PC-3 (cell line): ENCODE measurements around the gene AZIN2. TPM values are rescaled to one million over a fixed set of nuclear protein-coding genes. Genes with fewer than 3 reads are reported as not detected.

Experiments used
- ATAC-seq: fragments of 200-7000 bp; cut with Tn5 transposase; 2 replicates; pipeline ENCODE4 v1.9.1; 2020; ENCODE audit warnings: mild to moderate bottlenecking, moderate library complexity
- BruUV-seq: library from RNA; stranded (reverse); fragments of 400-500 nt; replicated peaks from 2 replicates; lab custom pipeline; 2021; lab: Mats Ljungman, UMichigan
- CTCF ChIA-PET: fragments of 300-600 bp; sonication (Branson Sonifier 250); formaldehyde crosslinking; loops from one replicate; lab custom pipeline; 2022; ENCODE audit warnings: antibody characterized with exemption; lab: Charles Lee
- POLR2A ChIA-PET: fragments of 300-600 bp; sonication (Branson Sonifier 250); formaldehyde crosslinking; loops from one replicate; lab custom pipeline; 2022; ENCODE audit warnings: antibody characterized with exemption; ENCODE audit not compliant: unreplicated experiment; lab: Charles Lee
- DNase-seq: peaks from one replicate; pipeline ENCODE4 v3.0.0-alpha.2; 2015
- H2AFZ ChIP-seq: fragments of 300-600 bp; sonication (generic); 2 replicates; pipeline ENCODE4 v1.6.0; 2016; ENCODE audit warnings: antibody characterized with exemption, low read length
- H3F3A ChIP-seq: fragments of 300-600 bp; sonication (generic); one replicate; pipeline ENCODE4 v1.6.0; 2017; ENCODE audit warnings: antibody characterized with exemption, low read length, control low read depth, mild to moderate bottlenecking; ENCODE audit not compliant: unreplicated experiment
- H3K27ac ChIP-seq: fragments of 300-600 bp; sonication (generic); 2 replicates; pipeline ENCODE4 v1.5.1; 2016; ENCODE audit warnings: mild to moderate bottlenecking, low read length
- H3K27me3 ChIP-seq: fragments of 300-600 bp; sonication (generic); 2 replicates; pipeline ENCODE4 v1.6.1; 2016; ENCODE audit warnings: low read length, mixed read lengths
- H3K36me3 ChIP-seq: fragments of 300-600 bp; sonication (generic); 2 replicates; pipeline ENCODE4 v1.6.1; 2016; ENCODE audit warnings: low read depth, mixed run types, low read length, mixed read lengths
- H3K4me1 ChIP-seq: fragments of 300-600 bp; sonication (generic); 2 replicates; pipeline ENCODE4 v1.5.1; 2016; ENCODE audit warnings: low read length; ENCODE audit not compliant: insufficient read depth
- H3K4me2 ChIP-seq: fragments of 300-600 bp; sonication (generic); 2 replicates; pipeline ENCODE4 v1.6.0; 2016; ENCODE audit warnings: low read length
- H3K4me3 ChIP-seq: fragments of 300-600 bp; sonication (generic); 2 replicates; pipeline ENCODE4 v1.5.1; 2016; ENCODE audit warnings: mild to moderate bottlenecking, low read length, mixed read lengths
- H3K79me2 ChIP-seq: fragments of 300-600 bp; sonication (generic); 2 replicates; pipeline ENCODE4 v1.6.1; 2017; ENCODE audit warnings: low read length, mixed read lengths
- H3K9ac ChIP-seq: fragments of 300-600 bp; sonication (generic); 2 replicates; pipeline ENCODE4 v1.6.0; 2016; ENCODE audit warnings: mild to moderate bottlenecking, low read length
- H3K9me2 ChIP-seq: fragments of 300-600 bp; sonication (generic); replicated peaks from 2 replicates; pipeline ENCODE4 v1.6.1; 2016; ENCODE audit warnings: mixed run types, low read length, mixed read lengths
- H3K9me3 ChIP-seq: fragments of 300-600 bp; sonication (generic); 2 replicates; pipeline ENCODE4 v1.6.1; 2016; ENCODE audit warnings: low read length, mixed read lengths
- H4K20me1 ChIP-seq: fragments of 300-600 bp; sonication (generic); 2 replicates; pipeline ENCODE4 v1.6.1; 2016; ENCODE audit warnings: low read length, mixed read lengths
- EZH2 ChIP-seq: fragments of 300-600 bp; sonication (generic); IDR thresholded peaks from one replicate; pipeline ENCODE4 v1.6.1; 2017; ENCODE audit warnings: antibody characterized with exemption, mild to moderate bottlenecking, low read length; ENCODE audit not compliant: unreplicated experiment
- EZH2phosphoT487 ChIP-seq: fragments of 300-600 bp; sonication (generic); IDR thresholded peaks from 2 replicates; pipeline ENCODE4 v1.6.1; 2018; ENCODE audit warnings: mild to moderate bottlenecking, antibody characterized with exemption, low read length, borderline replicate concordance
- intact Hi-C: fragments of 100-400 bp; cut with micrococcal nuclease; formaldehyde crosslinking; loops from 2 replicates; pipeline ENCODE4 v1.9.0; 2023
- total RNA-seq: library from RNA; depleted of rRNA; stranded (reverse); fragments of >200 nt; gene quantifications from 2 replicates; pipeline ENCODE4 v1.2.3, GENCODE V29; 2014
- TF ChIP-seq, protein P1 (sequence below): fragments of 300-600 bp; sonication (generic); conservative IDR thresholded peaks from 2 replicates; pipeline ENCODE4 v1.5.1; 2017; ENCODE audit warnings: antibody characterized with exemption, low read depth, mild to moderate bottlenecking, low read length

Gene AZIN2
- total RNA-seq, 1 experiment from 2014 or later, result 2.2 TPM

DNA sequence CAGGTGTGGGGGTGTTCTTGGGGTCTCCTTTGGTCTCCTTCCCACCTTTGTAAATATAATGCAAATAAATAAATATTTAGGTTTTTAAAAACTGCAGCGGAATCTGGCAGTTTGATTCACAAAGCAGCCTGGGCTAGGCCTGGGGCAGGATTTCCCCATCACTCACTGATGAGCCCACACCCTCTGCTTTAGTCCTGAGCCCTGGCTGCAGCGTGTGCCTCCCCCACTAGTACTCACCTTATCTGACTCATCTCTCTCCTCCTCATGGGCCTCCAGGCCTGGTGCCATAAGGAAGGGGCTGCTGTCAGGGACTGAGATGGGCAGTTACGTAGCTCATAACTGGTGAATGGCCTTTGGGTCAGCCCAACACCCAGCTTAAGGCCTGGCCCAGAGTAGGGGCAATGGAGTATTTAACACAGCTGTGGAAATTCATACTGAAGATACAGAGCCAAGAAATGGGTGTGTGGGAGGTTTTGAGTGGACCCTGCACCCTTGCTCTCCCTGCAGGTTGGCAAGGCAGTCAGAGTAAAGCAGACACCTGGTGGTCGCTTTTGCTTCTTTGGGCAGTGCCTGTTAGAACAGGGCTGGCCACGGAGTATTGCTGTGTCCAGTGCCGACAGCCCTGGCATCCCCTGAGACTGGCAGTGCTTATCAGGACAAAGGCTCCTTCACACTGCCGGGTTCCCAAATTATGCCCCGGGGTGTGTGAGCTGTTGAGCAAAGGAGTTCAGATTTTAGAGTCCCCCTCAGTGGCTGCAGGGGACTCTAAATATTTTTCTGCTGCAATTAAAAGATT lies 39.7 kb downstream of the AZIN2 start:
- no peaks in the 10 kb centered on the region for H3K9me3 ChIP-seq
- intact Hi-C loops, result no loop called here
- no peak overlapping the region for H3K9ac ChIP-seq
- BruUV-seq, result no TSS peak
- TF ChIP-seq EZH2, result no peak
- peaks cover 10% of the 10 kb centered on the region; the same call in 1 of the 2 replicates for H3K4me1 ChIP-seq
- H3K36me3 ChIP-seq, result no peaks in the 10 kb centered on the region
- CTCF ChIA-PET, result no interaction called here
- DNase-seq, result peak; percentile 58
- no peak overlapping the region for H3K4me2 ChIP-seq
- no peak overlapping the region for H3K4me3 ChIP-seq
- H4K20me1 ChIP-seq, result no peaks in the 10 kb centered on the region
- POLR2A ChIA-PET, result no interaction called here
- no peaks in the 10 kb centered on the region for H3F3A ChIP-seq
- H3K79me2 ChIP-seq, result no peaks in the 10 kb centered on the region
- no peak overlapping the region for H3K27ac ChIP-seq
- H3K27me3 ChIP-seq, result no peaks in the 10 kb centered on the region
- peak; percentile 69 for ATAC-seq
- no peak overlapping the region for H2AFZ ChIP-seq
- no peaks in the 10 kb centered on the region for H3K9me2 ChIP-seq

DNA sequence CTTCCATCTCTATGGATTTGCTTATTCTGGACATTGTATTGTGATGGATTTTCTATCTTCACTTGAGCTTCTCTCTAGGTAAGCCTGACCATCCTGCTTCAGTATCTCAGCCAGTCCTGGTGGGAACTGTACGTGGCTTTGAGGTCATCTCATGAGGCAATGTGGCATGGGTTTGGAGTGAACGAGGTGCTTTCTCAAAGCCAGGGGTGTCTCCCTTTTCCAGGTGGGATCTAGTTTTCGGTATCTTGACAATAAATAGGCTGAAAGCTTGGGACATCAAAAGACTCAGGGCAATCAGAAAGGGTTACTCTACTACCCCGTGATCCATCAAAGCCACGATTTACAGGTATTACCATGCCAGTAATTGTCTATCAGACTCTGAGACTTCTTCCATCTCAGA lies 40.8 kb downstream of the AZIN2 start:
- CTCF ChIA-PET, result no interaction called here
- no peak for ATAC-seq
- intact Hi-C loops, result no loop called here
- no peak overlapping the region for H3K27ac ChIP-seq
- no peaks in the 10 kb centered on the region for H3F3A ChIP-seq
- TF ChIP-seq, protein P1, sequence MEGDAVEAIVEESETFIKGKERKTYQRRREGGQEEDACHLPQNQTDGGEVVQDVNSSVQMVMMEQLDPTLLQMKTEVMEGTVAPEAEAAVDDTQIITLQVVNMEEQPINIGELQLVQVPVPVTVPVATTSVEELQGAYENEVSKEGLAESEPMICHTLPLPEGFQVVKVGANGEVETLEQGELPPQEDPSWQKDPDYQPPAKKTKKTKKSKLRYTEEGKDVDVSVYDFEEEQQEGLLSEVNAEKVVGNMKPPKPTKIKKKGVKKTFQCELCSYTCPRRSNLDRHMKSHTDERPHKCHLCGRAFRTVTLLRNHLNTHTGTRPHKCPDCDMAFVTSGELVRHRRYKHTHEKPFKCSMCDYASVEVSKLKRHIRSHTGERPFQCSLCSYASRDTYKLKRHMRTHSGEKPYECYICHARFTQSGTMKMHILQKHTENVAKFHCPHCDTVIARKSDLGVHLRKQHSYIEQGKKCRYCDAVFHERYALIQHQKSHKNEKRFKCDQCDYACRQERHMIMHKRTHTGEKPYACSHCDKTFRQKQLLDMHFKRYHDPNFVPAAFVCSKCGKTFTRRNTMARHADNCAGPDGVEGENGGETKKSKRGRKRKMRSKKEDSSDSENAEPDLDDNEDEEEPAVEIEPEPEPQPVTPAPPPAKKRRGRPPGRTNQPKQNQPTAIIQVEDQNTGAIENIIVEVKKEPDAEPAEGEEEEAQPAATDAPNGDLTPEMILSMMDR, result no peak
- TF ChIP-seq EZH2phosphoT487, result no peak
- TF ChIP-seq EZH2, result no peak
- no peaks in the 10 kb centered on the region for H3K9me3 ChIP-seq
- no TSS peak for BruUV-seq
- no peak overlapping the region for H3K9ac ChIP-seq
- H3K4me1 ChIP-seq, result peaks cover 19% of the 10 kb centered on the region
- POLR2A ChIA-PET, result no interaction called here
- no peak overlapping the region for H2AFZ ChIP-seq
- no peak overlapping the region for H3K4me3 ChIP-seq
- peaks cover 8% of the 10 kb centered on the region for H3K79me2 ChIP-seq
- H3K36me3 ChIP-seq, result no peaks in the 10 kb centered on the region
- no peak overlapping the region for H3K4me2 ChIP-seq
- no peak for DNase-seq
- H3K27me3 ChIP-seq, result no peaks in the 10 kb centered on the region
- H3K9me2 ChIP-seq, result no peaks in the 10 kb centered on the region
- H4K20me1 ChIP-seq, result no peaks in the 10 kb centered on the region

DNA sequence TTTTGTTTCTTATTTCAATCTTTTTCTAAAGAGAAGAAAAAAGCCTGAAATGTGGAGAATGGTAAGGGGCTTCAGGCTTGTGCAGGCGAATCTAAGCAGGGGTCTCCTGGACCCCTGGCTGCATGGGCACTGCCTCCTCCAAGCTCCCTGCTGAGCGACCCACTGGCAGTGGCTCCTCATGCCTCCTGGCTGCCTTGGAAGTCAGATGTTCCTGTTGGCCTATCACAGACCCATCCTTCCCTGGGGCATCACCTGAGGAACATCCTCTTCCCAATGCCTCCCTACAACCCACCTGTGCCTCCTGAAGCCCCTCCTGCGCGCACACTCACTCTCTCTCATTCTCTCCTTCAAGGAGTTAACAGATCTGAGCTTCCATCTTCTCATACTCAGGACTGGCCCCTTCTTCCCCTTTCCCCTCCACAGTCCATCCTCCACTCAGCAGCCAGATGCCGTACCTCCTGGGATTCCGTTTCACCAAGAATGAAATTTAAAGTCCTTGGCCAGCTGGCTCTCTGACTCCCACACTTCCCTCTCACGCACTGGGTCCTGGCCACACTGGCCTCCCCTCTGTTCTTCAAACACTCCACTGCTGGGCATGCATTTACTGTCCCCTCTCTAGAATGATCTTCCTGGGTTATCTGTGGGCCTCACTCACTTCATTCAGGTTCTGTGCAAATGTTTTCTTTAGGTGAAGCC lies 41.7 kb downstream of the AZIN2 start:
- Histone ChIP-seq H3K79me2 (peaks cover 10% of the 10 kb centered on the region), H3K36me3 (no peaks in the 10 kb centered on the region), H2AFZ (no peak overlapping the region), H3F3A (no peaks in the 10 kb centered on the region), H3K9me2 (no peaks in the 10 kb centered on the region), H3K9ac (no peak overlapping the region), H3K4me1 (peaks cover 19% of the 10 kb centered on the region), H3K27me3 (no peaks in the 10 kb centered on the region), H3K9me3 (no peaks in the 10 kb centered on the region), H3K4me3 (no peak overlapping the region), H3K4me2 (no peak overlapping the region), H3K27ac (no peak overlapping the region), H4K20me1 (no peaks in the 10 kb centered on the region)
- TF ChIP-seq EZH2 (no peak), EZH2phosphoT487 (no peak)
- TF ChIP-seq, protein P1, result no peak
- ATAC-seq (no peak), DNase-seq (no peak)
- BruUV-seq, result no TSS peak
- ChIA-PET POLR2A (no interaction called here), CTCF (no interaction called here)
- intact Hi-C loops, result no loop called here
